HepG2 (cell line): ENCODE results near the gene PLK5. TPM values are rescaled to one million over a fixed set of nuclear protein-coding genes. Genes with fewer than 3 reads are reported as not detected.

ENCODE experiments used
- ATAC-seq: fragments of 200-7000 bp; cut with Tn5 transposase; 3 replicates; pipeline ENCODE4 v1.9.1; 2020; ENCODE audit warnings: mild to moderate bottlenecking, moderate library complexity
- BruUV-seq: library from RNA; stranded (reverse); fragments of 400-500 nt; replicated peaks from 2 replicates; lab custom pipeline; 2021; lab: Mats Ljungman, UMichigan
- CTCF ChIA-PET: fragments of 300-600 bp; formaldehyde crosslinking; extraction: SDS; loops from one replicate; lab custom pipeline; 2021; ENCODE audit warnings: low total read pairs, inconsistent platforms, low intra/inter-chr PET ratio; lab: Yijun Ruan, JAX
- POLR2A ChIA-PET: fragments of 350-600 bp; sonication (Branson Sonifier 250); formaldehyde crosslinking; loops from one replicate; lab custom pipeline; 2020; ENCODE audit warnings: antibody characterized with exemption, inconsistent platforms; lab: Yijun Ruan, JAX
- DNase-seq: peaks from one replicate; pipeline ENCODE4 v3.0.0-alpha.2; 2015; ENCODE audit warnings: low spot score
- FAIRE-seq: peaks from 3 replicates; lab custom pipeline; 2011; peaks lifted over from hg19 to GRCh38; lab: Jason Lieb, UNC
- H2AFZ ChIP-seq: one replicate; pipeline ENCODE4 v1.6.1; 2011; ENCODE audit warnings: low read length, inconsistent platforms
- H3K27ac ChIP-seq: fragments of 300-600 bp; 3 replicates; pipeline ENCODE4 v1.8.0; 2011; ENCODE audit warnings: mixed run types, mild to moderate bottlenecking, mixed read lengths, low read length, inconsistent platforms; ENCODE audit not compliant: insufficient read depth; ENCODE audit errors: extremely low read length
- H3K27me3 ChIP-seq, 2 experiments: fragments of 200-600 bp in 1 of 2; 2 replicates in 1 of 2; 3 replicates in 1 of 2; pipeline versions ENCODE4 v1.6.0 to v1.8.0; 2011; ENCODE audit warnings: low read length in 2 of 2, mild to moderate bottlenecking in 2 of 2, moderate library complexity in 2 of 2, inconsistent platforms in 1 of 2; ENCODE audit not compliant: insufficient read depth in 2 of 2, control insufficient read depth in 1 of 2
- H3K36me3 ChIP-seq, 2 experiments: fragments of 200-600 bp in 1 of 2; replicated peaks in 1 of 2; 2 replicates in 1 of 2; 3 replicates in 1 of 2; pipeline versions ENCODE4 v1.5.1 to v1.8.0; 2011; ENCODE audit warnings: low read length in 2 of 2, inconsistent platforms in 1 of 2; ENCODE audit not compliant: insufficient read depth in 2 of 2, control insufficient read depth in 1 of 2
- H3K4me1 ChIP-seq: 2 replicates; pipeline ENCODE4 v1.5.1; 2012; ENCODE audit warnings: low read length, inconsistent platforms; ENCODE audit not compliant: insufficient read depth
- H3K4me2 ChIP-seq: 2 replicates; pipeline ENCODE4 v1.6.0; 2011; ENCODE audit warnings: low read depth, low read length, inconsistent platforms
- H3K4me3 ChIP-seq, 3 experiments: fragments of 200-600 bp in 1 of 3; sonication (generic), shearing (Covaris generic) in 1 of 3; replicated peaks in 1 of 3; 2 replicates each; pipeline ENCODE4 v1.5.1; 2011 to 2016; ENCODE audit warnings: low read length in 3 of 3, inconsistent platforms in 2 of 3, low read depth in 2 of 3, mild to moderate bottlenecking in 2 of 3, control low read depth in 1 of 3, mixed read lengths in 1 of 3; ENCODE audit not compliant: insufficient read depth in 1 of 3
- H3K79me2 ChIP-seq: one replicate; pipeline ENCODE4 v1.6.1; 2011; ENCODE audit warnings: low read length, inconsistent platforms; ENCODE audit not compliant: insufficient read depth
- H3K9ac ChIP-seq: 2 replicates; pipeline ENCODE4 v1.6.0; 2011; ENCODE audit warnings: mild to moderate bottlenecking, low read depth, low read length, inconsistent platforms; ENCODE audit not compliant: insufficient read depth
- H3K9me3 ChIP-seq: 2 replicates; pipeline ENCODE4 v1.5.1; 2012; ENCODE audit warnings: mild to moderate bottlenecking, low read length
- H4K20me1 ChIP-seq: 2 replicates; pipeline ENCODE4 v1.6.0; 2011; ENCODE audit warnings: inconsistent platforms, mild to moderate bottlenecking, low read length, moderate library complexity; ENCODE audit not compliant: insufficient read depth
- AGO1 ChIP-seq: fragments of 200-400 bp; formaldehyde crosslinking; IDR thresholded peaks from 2 replicates; pipeline ENCODE4 v1.6.1; 2017; ENCODE audit warnings: mild to moderate bottlenecking, low read depth, low read length, moderate library complexity; ENCODE audit not compliant: poor library complexity, severe bottlenecking
- AGO2 ChIP-seq: fragments of 200-400 bp; formaldehyde crosslinking; optimal IDR thresholded peaks from 2 replicates; pipeline ENCODE3; 2017; ENCODE audit warnings: mild to moderate bottlenecking, low read depth, low read length, moderate library complexity
- ATM ChIP-seq: fragments of 450-650 bp; IDR thresholded peaks from 2 replicates; pipeline ENCODE4 v1.7.1; 2017; ENCODE audit warnings: mild to moderate bottlenecking, borderline replicate concordance
- HOXA9 ChIP-seq: sonication (generic); formaldehyde crosslinking; IDR thresholded peaks from 2 replicates; pipeline ENCODE4 v1.8.1; 2022; ENCODE audit warnings: missing genetic modification reagents, mild to moderate bottlenecking, moderate library complexity, borderline replicate concordance
- ZNF589 ChIP-seq: sonication (generic); formaldehyde crosslinking; conservative IDR thresholded peaks from 2 replicates; pipeline ENCODE4 v1.8.0; 2022; ENCODE audit warnings: mild to moderate bottlenecking, moderate library complexity, missing genetic modification reagents
- ZSCAN22 ChIP-seq: sonication (generic); formaldehyde crosslinking; IDR thresholded peaks from 2 replicates; pipeline ENCODE4 v1.4.0; 2020; ENCODE audit warnings: mild to moderate bottlenecking, missing genetic modification reagents
- WGBS: methylation state at CpG from one replicate; pipeline ENCODE4 v1.1.6; 2017; ENCODE audit warnings: low lambda C conversion rate; 5-methylcytosine and 5-hydroxymethylcytosine counted together
- in situ Hi-C: cut with HindIII; loops from 2 replicates; pipeline ENCODE4 v1.10.0; 2017; ENCODE audit warnings: low pct_unique_long_range_greater_than_20kb; ENCODE audit not compliant: extremely low pct_ligation_motif_present
- intact Hi-C: fragments of 100-400 bp; cut with micrococcal nuclease; formaldehyde crosslinking; loops from one replicate; pipeline ENCODE4 v1.10.0; 2022; ENCODE audit not compliant: unreplicated experiment
- polyA plus RNA-seq, 8 experiments: library from polyadenylated mRNA; depleted of rRNA in 3 of 8; stranded (reverse) in 7 of 8; unstranded in 1 of 8; fragments of >200 nt; fragmentation: Illumina TruSeq in 4 of 8; extraction: Trizol in 4 of 8; gene quantifications; 2 replicates each; pipeline versions ENCODE4 v1.2.1 to v1.2.3, GENCODE V29; 2011 to 2016; ENCODE audit warnings: low read depth in 4 of 8, missing spikeins in 1 of 8, mixed read lengths in 1 of 8; ENCODE audit not compliant: insufficient read depth in 1 of 8
- total RNA-seq, 5 experiments: library from RNA; depleted of rRNA; stranded (reverse); fragments of >200 nt; fragmentation: Illumina TruSeq; extraction: Trizol; gene quantifications; 2 replicates each; pipeline ENCODE4 v1.2.3, GENCODE V29; 2016; ENCODE audit warnings: low read depth in 1 of 5
- TF ChIP-seq, protein P1 (sequence below): sonication (generic); formaldehyde crosslinking; conservative IDR thresholded peaks from 2 replicates; pipeline ENCODE4 v1.8.1; 2023; ENCODE audit warnings: missing genetic modification reagents

Gene PLK5
- total and polyA plus RNA-seq, 2 of the 13 experiments (the other 11 are each of a cell fraction or from before 2014, with no cell fraction given), result not detected

DNA sequence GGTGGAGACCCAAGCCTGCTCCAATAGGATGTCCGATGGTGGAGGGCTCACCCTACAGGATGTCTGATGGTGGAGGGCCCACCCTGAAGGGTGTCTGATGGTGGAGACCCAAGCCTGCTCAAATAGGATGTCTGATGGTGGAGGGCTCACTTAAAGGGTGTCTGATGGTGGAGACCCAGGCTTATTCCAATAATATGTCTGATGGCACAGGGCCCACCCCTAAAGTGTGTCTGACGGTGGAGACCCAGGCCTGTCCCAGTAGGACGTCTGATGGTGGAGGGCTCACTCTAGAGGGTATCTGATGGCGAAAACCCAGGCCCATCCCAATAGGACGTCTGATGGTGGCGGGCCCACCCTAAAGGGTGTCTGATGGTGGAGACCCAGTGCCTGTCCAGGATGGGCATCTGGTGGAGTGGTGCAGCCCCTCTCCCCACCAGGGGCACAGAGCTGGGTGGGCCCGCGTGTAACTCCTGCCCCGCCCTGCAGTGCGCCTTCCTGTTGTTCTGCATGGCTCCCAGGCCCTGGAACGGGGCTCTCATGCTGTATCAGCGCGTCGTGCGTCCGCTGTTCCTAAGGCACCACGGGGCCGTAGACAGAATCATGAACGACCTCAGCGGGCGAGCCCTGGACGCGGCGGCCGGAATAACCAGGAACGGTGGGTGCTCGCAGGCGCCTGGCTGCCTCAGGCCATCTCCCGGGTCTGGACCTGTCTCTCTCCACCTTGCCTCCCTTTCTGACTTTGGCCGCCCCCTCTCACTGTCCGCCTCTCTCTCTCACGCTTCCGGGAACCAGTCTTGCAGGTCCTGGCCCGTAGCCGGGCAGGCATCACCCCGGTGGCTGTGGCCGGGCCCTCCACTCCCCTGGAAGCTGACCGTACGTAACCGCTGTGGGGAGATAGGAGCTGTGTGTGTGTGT, 27.8 kb upstream of the PLK5 start:
- H3K36me3 ChIP-seq, result no peaks in the 10 kb centered on the region
- ChIA-PET POLR2A (no interaction called here), CTCF (no interaction called here)
- H3K9me3 ChIP-seq, result no peaks in the 10 kb centered on the region
- TF ChIP-seq AGO2 (peak; percentile 86), ZNF589 (CRISPR knock-in tag) (no peak), ZSCAN22 (peak; percentile 99), ATM (no peak), HOXA9 (peak; percentile 42; the same call in 1 of the 2 replicates), AGO1 (peak; percentile 72)
- TF ChIP-seq, protein P1, sequence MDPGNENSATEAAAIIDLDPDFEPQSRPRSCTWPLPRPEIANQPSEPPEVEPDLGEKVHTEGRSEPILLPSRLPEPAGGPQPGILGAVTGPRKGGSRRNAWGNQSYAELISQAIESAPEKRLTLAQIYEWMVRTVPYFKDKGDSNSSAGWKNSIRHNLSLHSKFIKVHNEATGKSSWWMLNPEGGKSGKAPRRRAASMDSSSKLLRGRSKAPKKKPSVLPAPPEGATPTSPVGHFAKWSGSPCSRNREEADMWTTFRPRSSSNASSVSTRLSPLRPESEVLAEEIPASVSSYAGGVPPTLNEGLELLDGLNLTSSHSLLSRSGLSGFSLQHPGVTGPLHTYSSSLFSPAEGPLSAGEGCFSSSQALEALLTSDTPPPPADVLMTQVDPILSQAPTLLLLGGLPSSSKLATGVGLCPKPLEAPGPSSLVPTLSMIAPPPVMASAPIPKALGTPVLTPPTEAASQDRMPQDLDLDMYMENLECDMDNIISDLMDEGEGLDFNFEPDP (CRISPR knock-in tag), result 0 out of 2 replicates have a peak, but pooled peaks have one; percentile 36
- intact Hi-C loops, result no loop called here
- H2AFZ ChIP-seq, result no peak overlapping the region
- ATAC-seq, result no peak
- no peak overlapping the region for H3K9ac ChIP-seq
- no peak overlapping the region for H3K27ac ChIP-seq
- peaks cover 6% of the 10 kb centered on the region for H3K79me2 ChIP-seq
- H3K4me1 ChIP-seq, result peaks cover 58% of the 10 kb centered on the region
- 95% methylated on average over 35 of the region's 40 CpGs for WGBS
- H3K4me3 ChIP-seq, result no peak overlapping the region
- no peak for DNase-seq
- H3K27me3 ChIP-seq, result no peaks in the 10 kb centered on the region
- H4K20me1 ChIP-seq, result no peaks in the 10 kb centered on the region
- FAIRE-seq, result no peak
- no peak overlapping the region for H3K4me2 ChIP-seq
- in situ Hi-C loops, result no loop called here
- BruUV-seq, result no TSS peak
